DLD1 (cell line): ENCODE results near the gene BRIX1.

Experiments
- in situ Hi-C: cut with HindIII; loops from 2 replicates; pipeline ENCODE4 v1.10.0; 2017; ENCODE audit warnings: low sequenced_read_pairs

The BRIX1 gene

GRCh38 chr5:34915139-34915855, at the start of gene BRIX1, which contains the start of gene RAD1:
BRIX1 (plus strand) TSS chr5:34915711; CDS start chr5:34915739, 28 bp downstream.
RAD1 (minus strand) TSS chr5:34915504; CDS start chr5:34914892, 612 bp downstream.
- in situ Hi-C loops = no loop called here

DNA sequence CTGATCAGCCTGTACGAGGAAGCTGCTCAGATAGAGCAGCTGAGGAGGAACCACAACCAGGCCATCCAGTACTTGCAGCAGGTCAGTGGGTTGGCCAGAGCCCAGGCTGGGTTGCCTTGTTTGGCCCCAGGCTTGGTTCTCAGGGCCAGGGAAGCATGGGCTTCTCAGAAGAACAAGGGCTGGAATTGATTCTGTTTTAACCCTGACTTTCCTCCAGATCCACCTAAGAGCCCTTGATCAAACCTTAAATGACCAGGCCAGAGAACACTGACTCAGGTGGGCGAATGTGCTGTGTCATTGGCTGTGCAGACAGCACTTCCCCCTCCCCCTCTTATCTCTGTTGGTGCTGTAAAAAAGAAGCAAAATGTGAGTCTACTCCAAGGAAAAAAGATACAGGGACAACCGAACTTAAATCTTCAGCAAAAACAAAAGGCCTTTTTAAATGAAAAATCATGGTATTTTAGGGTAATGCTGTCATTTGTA, 48.5 kb upstream of the BRIX1 start:
- in situ Hi-C loops = no loop called here

DNA sequence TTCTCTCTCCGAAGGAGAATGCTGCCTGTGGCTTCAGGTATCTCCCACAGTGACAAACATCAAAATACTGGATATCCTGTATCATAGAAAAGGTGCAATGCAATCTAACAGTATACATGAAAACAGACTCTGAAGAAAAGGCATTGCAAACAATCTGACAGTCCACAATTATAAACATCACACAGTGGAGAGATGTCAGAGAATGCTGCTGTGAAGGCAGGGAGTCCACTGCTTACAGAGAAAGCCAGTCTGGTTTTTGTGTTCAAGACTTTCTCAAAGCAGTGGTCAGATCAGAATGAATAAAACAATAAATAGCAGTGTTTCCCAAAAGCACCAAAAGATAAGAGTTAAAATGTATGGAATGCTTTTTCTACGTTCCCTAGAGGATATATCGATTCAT, 47.9 kb upstream of the BRIX1 start:
- in situ Hi-C loops = no loop called here

GRCh38 chr5:34868791-34869190, 46.7 kb upstream of the BRIX1 start:
- in situ Hi-C loops = no loop called here

- in situ Hi-C loops = no loop called here
These were observed 46.3 kb upstream of the BRIX1 start for GRCh38 chr5:34869256-34869655.

DNA sequence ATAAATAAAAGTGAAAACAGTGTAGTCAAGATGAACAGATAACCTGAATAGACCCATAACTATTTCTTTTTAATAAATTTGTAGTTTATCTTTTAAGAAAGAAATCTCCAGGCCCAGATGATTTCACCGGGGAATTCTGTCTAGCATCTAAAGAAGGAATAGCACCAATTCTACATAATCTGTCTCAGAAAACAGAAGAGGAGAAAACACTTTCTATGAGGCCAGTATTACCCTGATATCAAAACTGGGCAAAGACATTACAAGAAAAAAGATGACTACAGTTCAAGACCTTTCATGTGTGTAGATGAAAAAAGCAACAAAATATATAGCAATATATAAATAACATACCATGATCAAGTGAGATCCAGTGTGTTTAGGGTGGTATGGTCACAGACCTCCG, 45.1 kb upstream of the BRIX1 start:
- in situ Hi-C loops = no loop called here

DNA sequence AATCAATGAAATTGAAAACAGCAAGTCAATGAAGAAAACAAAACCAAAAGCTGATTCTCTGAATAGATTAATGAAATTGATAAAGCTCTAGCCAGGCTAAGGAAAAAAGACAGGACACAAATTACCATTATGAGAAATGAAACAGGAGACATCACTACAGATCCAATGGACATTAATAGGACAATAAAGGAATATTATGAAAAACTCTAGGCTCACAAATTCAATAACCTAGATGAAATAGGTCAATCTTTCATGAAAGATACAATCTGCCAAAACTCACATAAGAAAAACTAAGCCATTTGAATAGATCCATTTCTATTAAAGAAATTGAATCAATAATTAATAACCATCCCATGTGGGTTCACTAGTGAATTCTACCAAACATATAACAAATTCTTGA, 39.2 kb upstream of the BRIX1 start:
- in situ Hi-C loops = no loop called here

DNA sequence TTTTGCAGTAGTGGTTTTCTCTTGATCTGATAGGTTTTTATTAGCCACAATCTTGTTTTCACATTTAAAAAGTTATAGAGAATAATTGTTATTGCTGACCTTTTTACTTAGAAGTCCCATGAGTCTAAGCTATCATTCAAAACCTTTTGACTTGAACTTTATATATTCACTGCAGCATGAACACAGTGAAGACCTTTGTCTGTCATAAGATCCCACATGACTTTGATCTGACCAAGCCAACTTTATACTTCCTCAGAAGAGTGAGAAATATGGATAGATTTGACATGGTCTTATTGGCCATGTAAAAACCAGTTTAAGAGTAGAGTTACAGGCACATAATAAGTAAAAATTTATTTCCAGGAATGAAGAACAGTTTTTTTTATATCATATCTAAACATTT, 34.3 kb upstream of the BRIX1 start:
- in situ Hi-C loops = no loop called here

- in situ Hi-C loops = no loop called here
These were observed 29.0 kb upstream of the BRIX1 start for GRCh38 chr5:34886392-34887119.

GRCh38 chr5:34889394-34889793, 26.1 kb upstream of the BRIX1 start:
- in situ Hi-C loops = no loop called here

GRCh38 chr5:34891981-34892380, 23.5 kb upstream of the BRIX1 start:
- in situ Hi-C loops = no loop called here

DNA sequence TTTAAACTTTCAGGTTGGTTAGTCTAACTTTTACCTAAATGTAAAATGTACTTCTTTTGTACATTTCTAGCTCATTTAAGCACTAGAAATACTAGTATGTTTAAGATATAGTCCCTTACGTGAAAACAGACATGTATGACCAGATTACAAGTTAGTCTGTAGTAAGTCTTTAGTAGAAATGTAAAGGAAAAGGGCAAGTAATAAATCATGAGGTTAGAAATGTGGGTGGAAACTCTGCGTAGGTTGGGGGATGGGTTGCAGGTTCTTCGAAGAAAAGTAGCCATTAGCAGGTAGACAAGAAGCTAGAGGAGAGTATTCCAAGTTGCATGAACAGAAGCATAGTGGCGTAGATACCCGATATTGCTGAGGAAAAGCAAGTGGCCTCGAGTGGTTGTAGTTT, 23.1 kb upstream of the BRIX1 start:
- in situ Hi-C loops = no loop called here

GRCh38 chr5:34894716-34895115, 20.8 kb upstream of the BRIX1 start:
- in situ Hi-C loops = no loop called here

DNA sequence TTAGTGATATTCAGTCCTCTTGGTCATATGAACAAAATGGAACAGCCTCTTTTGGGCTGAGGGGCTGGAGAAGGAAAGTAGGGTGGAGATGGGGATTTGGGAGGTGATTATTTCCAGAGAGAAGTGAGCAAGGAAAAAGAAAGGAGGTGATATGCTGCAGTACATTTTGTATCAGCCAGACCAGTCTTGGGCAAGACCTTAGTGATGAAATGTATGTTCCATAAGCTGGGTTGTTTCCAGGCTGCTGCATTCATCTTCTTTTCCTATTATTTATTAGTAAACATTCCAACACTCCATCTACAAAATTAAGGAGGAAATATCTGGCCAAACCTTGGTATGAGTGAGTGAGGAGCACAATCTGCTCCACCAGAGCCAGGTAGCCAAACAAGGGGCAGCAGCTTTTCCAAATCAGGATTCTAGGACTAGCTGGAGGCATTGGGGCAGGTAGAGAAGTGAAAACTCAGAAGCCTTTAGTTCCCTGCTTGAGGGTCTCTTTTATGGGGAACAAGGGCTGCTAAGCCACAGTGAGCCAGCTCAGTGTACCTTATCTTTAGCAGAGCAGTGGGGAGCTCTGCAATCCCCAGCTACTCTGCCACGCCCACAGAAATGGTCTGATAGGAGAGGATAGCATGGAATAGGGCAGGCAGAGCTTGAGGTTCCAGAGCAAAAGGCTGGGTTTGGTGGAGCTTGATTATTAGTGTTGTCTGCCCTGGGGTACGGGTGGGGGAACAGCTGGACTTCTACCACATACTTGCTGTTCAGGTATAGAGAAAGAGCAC, 19.7 kb upstream of the BRIX1 start:
- in situ Hi-C loops = no loop called here

DNA sequence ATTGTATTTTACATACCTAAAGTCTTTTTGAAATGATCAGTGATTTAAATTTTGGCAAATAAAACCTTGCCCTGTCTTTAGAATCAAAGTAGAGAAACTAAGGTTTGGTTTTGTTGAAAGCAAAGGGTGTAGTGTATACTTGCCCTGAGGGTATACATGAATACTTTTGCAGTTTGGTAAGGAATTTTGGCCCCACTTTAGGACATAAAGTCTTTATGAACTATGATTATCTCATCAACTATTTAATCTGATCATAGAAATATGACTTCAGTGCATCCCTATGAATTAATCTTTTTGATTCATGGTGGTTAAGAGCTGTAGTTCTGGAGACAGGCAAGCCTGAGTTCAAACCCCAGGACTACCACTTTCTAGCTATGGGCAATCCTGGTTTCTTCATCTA, 17.9 kb upstream of the BRIX1 start:
- in situ Hi-C loops = no loop called here

GRCh38 chr5:34898258-34898895, 17.1 kb upstream of the BRIX1 start:
- in situ Hi-C loops = no loop called here

GRCh38 chr5:34899066-34899465, 16.4 kb upstream of the BRIX1 start:
- in situ Hi-C loops = no loop called here

- in situ Hi-C loops = no loop called here
These were observed 14.9 kb upstream of the BRIX1 start for GRCh38 chr5:34900652-34901051.

DNA sequence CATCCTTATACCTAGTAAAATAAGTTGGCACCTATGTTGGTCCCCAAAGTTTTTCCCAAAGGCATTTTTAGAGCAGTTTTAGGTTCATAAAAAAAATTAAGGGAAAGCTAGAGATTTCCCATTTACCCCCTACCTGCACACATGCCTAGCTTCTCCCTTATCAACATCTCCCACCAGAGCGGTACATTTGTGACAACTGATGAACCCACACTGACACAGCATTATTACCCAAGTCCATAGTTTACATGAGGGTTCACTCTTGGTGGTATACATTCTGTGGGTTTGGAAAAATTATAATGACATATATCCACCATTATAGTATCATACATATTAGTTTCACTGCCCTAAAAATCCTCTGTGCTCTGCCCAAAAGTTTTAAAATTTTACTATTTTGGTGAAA, 12.3 kb upstream of the BRIX1 start:
- in situ Hi-C loops = no loop called here

DNA sequence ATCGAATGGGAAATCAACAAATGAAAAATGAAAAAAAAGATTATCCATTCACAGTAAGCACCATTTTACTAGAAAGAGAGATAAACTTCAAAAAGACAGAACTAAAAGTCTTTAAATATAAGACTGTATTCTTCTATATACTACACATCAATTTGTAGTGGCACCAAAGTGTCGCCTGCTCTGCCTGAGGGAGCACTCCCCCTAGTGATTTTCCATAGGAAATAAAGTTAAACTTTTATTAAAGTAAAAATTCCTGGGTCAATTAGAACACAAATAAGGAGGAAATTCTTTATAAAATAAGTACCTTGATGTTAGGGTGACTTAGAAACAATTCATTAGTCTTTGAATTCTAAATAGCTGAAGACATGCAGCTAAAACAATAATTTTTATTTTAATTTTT, 9.9 kb upstream of the BRIX1 start:
- in situ Hi-C loops = no loop called here

DNA sequence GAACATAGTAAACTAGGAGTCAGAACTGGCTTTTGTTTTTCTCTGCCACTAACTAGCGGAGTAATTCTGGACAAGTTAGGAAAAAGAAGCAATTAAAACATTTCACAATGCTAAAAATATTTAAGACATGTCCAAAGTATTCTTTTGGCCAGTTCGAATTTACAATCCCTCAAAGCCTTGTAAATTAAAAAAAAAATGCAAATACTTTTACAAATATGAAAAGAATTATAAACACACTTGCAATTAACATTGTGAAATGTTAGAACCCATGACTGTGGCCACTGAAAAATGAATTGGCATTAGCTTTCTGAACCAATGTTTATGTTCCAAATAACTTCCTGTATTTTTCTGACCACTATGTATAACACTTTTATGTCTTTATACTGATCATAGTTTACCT, 2.4 kb upstream of the BRIX1 start:
- in situ Hi-C loops = no loop called here
